Spleen (tissue), 7 donors: ENCODE results near the gene MTA2.

Experiments
- POLR2A ChIP-seq, 3 donors: fragments of 450-650 bp; IDR thresholded peaks; one replicate each; pipeline ENCODE4 v1.5.1; 2017; ENCODE audit warnings: antibody characterized with exemption in 3 of 3, mild to moderate bottlenecking in 1 of 3
- POLR2AphosphoS5 ChIP-seq, 3 donors: sonication (generic); formaldehyde crosslinking; IDR thresholded peaks; one replicate each; pipeline ENCODE4 v1.5.1; 2017; ENCODE audit warnings: antibody characterized with exemption in 3 of 3
- TF ChIP-seq, protein P1 (sequence below), 11 experiments: fragments of 200-600 bp in 7 of 11; fragments of 450-650 bp in 4 of 11; sonication (generic) in 4 of 11; IDR thresholded peaks in 8 of 11; conservative IDR thresholded peaks in 3 of 11; 1 replicate in 7 of 11; 2 replicates in 4 of 11; pipeline versions ENCODE4 v1.4.0 to v1.8.0; 2016 to 2021; ENCODE audit warnings: antibody characterized with exemption in 11 of 11, inconsistent platforms in 4 of 11, mild to moderate bottlenecking in 1 of 11
- donor health status: DM: no; HTN: no; CAD: no; lungs with moderate emphysema.
- donor health status: DM: no; HTN: no; CAD: no.
- donor health status: DM: no; HTN: no; CAD: no.

GRCh38 chr11:62602141-62603071 lies 741 bp upstream of the MTA2 start:
- TF ChIP-seq, protein P1, sequence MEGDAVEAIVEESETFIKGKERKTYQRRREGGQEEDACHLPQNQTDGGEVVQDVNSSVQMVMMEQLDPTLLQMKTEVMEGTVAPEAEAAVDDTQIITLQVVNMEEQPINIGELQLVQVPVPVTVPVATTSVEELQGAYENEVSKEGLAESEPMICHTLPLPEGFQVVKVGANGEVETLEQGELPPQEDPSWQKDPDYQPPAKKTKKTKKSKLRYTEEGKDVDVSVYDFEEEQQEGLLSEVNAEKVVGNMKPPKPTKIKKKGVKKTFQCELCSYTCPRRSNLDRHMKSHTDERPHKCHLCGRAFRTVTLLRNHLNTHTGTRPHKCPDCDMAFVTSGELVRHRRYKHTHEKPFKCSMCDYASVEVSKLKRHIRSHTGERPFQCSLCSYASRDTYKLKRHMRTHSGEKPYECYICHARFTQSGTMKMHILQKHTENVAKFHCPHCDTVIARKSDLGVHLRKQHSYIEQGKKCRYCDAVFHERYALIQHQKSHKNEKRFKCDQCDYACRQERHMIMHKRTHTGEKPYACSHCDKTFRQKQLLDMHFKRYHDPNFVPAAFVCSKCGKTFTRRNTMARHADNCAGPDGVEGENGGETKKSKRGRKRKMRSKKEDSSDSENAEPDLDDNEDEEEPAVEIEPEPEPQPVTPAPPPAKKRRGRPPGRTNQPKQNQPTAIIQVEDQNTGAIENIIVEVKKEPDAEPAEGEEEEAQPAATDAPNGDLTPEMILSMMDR (IDR thresholded peaks at IDR 0.05 in 8 of 11, conservative IDR thresholded peaks at IDR 0.05 in 3 of 11) = no peak
- peak in 2 of 3 donors; percentile 56 to 74 for TF ChIP-seq POLR2AphosphoS5 (IDR thresholded peaks at IDR 0.05)
- no peak for TF ChIP-seq POLR2A (IDR thresholded peaks at IDR 0.05)
